Mucosa of stomach (tissue), 1 donor: ENCODE measurements around the gene ETV6.

Experiments
- H3K27me3 ChIP-seq: one replicate; pipeline ENCODE4 v1.7.0; 2013; ENCODE audit warnings: mild to moderate bottlenecking, low read length; ENCODE audit not compliant: control insufficient read depth, insufficient read depth
- H3K36me3 ChIP-seq: one replicate; pipeline ENCODE4 v1.7.0; 2013; ENCODE audit warnings: low read length; ENCODE audit not compliant: control insufficient read depth, insufficient read depth
- H3K4me1 ChIP-seq: one replicate; pipeline ENCODE4 v1.7.0; 2013; ENCODE audit warnings: mild to moderate bottlenecking, low read length; ENCODE audit not compliant: control insufficient read depth, insufficient read depth
- H3K4me3 ChIP-seq: one replicate; pipeline ENCODE4 v1.7.0; 2013; ENCODE audit warnings: low read length
- H3K9ac ChIP-seq: one replicate; pipeline ENCODE4 v1.7.0; 2013; ENCODE audit warnings: mild to moderate bottlenecking, low read length, moderate library complexity
- H3K9me3 ChIP-seq: one replicate; pipeline ENCODE4 v1.7.0; 2013; ENCODE audit warnings: mild to moderate bottlenecking, low read length, moderate library complexity; ENCODE audit not compliant: control insufficient read depth
- donor health status: Pancreatic carcinoma.

Gene ETV6

GRCh38 chr12:11650286-11651281, 1.1 kb downstream of the ETV6 start:
- H3K27me3 ChIP-seq: no peaks in the 10 kb centered on the region
- peak overlapping the region; percentile 94 for H3K9ac ChIP-seq
- no peaks in the 10 kb centered on the region for H3K36me3 ChIP-seq
- H3K4me1 ChIP-seq: peaks cover 24% of the 10 kb centered on the region
- H3K9me3 ChIP-seq: no peaks in the 10 kb centered on the region
- peak overlapping the region; percentile 72 for H3K4me3 ChIP-seq

- Histone ChIP-seq H3K36me3 (no peaks in the 10 kb centered on the region), H3K4me1 (peaks cover 32% of the 10 kb centered on the region), H3K9me3 (no peaks in the 10 kb centered on the region), H3K4me3 (peak overlapping the region; percentile 48), H3K9ac (peak overlapping the region; percentile 94), H3K27me3 (no peaks in the 10 kb centered on the region)
These were observed 1.9 kb downstream of the ETV6 start for GRCh38 chr12:11651381-11651780.

- no peaks in the 10 kb centered on the region for H3K27me3 ChIP-seq
- H3K4me3 ChIP-seq: peak overlapping the region; percentile 48
- no peaks in the 10 kb centered on the region for H3K9me3 ChIP-seq
- peak overlapping the region; percentile 94 for H3K9ac ChIP-seq
- peaks cover 32% of the 10 kb centered on the region for H3K4me1 ChIP-seq
- no peaks in the 10 kb centered on the region for H3K36me3 ChIP-seq
These were observed 2.3 kb downstream of the ETV6 start for GRCh38 chr12:11651785-11652184.

DNA sequence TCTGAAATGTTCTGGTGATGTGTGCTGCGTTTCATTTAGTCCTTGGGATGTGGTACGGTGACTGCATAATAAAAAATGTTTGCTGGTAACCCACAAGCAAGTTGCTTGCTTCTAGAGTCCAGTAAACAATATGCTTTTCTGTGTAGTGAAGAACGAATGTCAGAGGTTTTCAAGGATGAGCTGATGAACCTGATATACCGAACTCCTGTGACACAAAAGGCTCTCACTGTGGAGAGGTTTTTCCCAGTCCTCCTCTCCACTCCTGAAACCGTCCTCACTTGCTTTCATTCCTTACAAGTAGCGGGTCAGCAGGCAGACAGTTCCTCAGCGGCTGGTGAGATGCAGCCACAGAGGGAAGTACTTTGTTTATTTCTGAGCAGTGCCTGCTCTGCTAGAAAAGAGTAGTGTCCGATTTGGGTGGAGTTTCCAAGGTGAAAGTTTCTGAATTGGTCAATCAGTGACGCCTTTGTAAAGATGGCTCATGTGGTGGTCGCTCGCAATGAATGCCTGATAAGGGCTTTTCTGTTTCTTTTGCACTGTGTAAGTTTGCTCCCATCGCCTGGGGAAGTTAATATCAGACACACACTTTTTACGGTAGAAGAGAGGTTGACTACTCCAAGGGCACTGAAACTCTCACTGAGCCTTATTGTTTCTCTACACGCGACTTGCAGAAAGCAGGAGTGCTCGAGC, 3.0 kb downstream of the ETV6 start:
- peak overlapping the region; percentile 9 for H3K4me3 ChIP-seq
- no peaks in the 10 kb centered on the region for H3K9me3 ChIP-seq
- H3K9ac ChIP-seq: peak overlapping the region; percentile 94
- H3K36me3 ChIP-seq: no peaks in the 10 kb centered on the region
- H3K27me3 ChIP-seq: no peaks in the 10 kb centered on the region
- H3K4me1 ChIP-seq: peaks cover 32% of the 10 kb centered on the region

DNA sequence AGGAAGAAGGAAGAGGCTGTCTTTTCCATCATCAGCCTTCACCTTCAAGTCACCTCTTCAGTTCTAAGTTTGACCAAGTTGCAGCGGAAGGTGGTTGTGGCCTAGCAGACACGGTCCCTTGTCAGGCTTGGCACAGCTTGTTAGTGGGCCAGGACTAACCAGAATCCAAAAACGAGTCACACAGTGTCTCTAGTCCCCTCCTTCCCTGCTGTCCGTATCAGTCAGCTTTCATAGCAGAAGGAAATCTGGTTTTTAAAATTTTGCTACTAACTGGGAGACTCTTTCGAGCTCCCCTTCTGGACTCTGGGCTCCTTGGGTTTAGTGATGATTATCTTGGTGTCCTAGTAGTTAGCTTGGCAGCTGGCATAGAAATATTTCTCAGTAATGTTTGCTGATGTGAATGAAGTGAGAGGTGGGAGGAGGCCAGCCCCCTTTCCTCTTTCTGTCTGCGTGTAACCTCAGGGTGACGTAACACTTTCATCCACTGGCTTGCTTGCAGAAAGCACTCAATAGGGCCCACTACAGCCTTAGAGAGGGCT, 3.8 kb downstream of the ETV6 start:
- Histone ChIP-seq H3K9ac (peak overlapping the region; percentile 94), H3K9me3 (no peaks in the 10 kb centered on the region), H3K4me3 (no peak overlapping the region), H3K36me3 (no peaks in the 10 kb centered on the region), H3K4me1 (peaks cover 32% of the 10 kb centered on the region), H3K27me3 (no peaks in the 10 kb centered on the region)

- H3K9me3 ChIP-seq: no peaks in the 10 kb centered on the region
- H3K4me3 ChIP-seq: no peak overlapping the region
- no peaks in the 10 kb centered on the region for H3K36me3 ChIP-seq
- H3K27me3 ChIP-seq: no peaks in the 10 kb centered on the region
- H3K9ac ChIP-seq: no peak overlapping the region
- peaks cover 32% of the 10 kb centered on the region for H3K4me1 ChIP-seq
These were observed 4.9 kb downstream of the ETV6 start for GRCh38 chr12:11654338-11654737.

- Histone ChIP-seq H3K4me3 (no peak overlapping the region), H3K36me3 (no peaks in the 10 kb centered on the region), H3K9ac (no peak overlapping the region), H3K27me3 (no peaks in the 10 kb centered on the region), H3K9me3 (no peaks in the 10 kb centered on the region), H3K4me1 (peaks cover 32% of the 10 kb centered on the region)
These were observed 5.3 kb downstream of the ETV6 start for GRCh38 chr12:11654802-11655201.

GRCh38 chr12:11655842-11656241, 6.4 kb downstream of the ETV6 start:
- no peaks in the 10 kb centered on the region for H3K9me3 ChIP-seq
- no peak overlapping the region for H3K4me3 ChIP-seq
- peaks cover 32% of the 10 kb centered on the region for H3K4me1 ChIP-seq
- no peak overlapping the region for H3K9ac ChIP-seq
- no peaks in the 10 kb centered on the region for H3K36me3 ChIP-seq
- H3K27me3 ChIP-seq: no peaks in the 10 kb centered on the region

DNA sequence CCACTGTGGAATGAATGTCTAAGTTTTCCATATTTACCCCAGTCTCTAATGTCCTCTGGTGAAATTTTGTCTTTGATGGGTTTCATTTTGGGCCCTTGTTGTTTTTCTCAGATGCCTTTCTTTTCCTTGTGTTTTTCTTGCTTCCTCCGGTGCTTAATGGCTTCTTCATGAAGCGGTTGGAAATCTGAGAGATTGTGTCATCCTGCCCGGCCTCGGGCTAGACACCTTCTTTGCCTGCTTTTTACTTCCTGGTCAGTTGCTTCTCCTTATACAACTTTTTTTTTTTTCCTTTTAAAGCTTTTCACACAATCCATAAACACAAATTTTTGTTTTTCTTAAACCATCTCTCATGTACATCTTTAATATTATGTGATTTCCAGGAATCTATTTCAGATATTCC, 7.1 kb downstream of the ETV6 start:
- no peak overlapping the region for H3K9ac ChIP-seq
- no peak overlapping the region for H3K4me3 ChIP-seq
- H3K27me3 ChIP-seq: no peaks in the 10 kb centered on the region
- no peaks in the 10 kb centered on the region for H3K36me3 ChIP-seq
- H3K4me1 ChIP-seq: peaks cover 37% of the 10 kb centered on the region
- no peaks in the 10 kb centered on the region for H3K9me3 ChIP-seq

- peaks cover 36% of the 10 kb centered on the region for H3K4me1 ChIP-seq
- H3K36me3 ChIP-seq: no peaks in the 10 kb centered on the region
- no peaks in the 10 kb centered on the region for H3K27me3 ChIP-seq
- no peak overlapping the region for H3K9ac ChIP-seq
- no peaks in the 10 kb centered on the region for H3K9me3 ChIP-seq
- H3K4me3 ChIP-seq: no peak overlapping the region
These were observed 8.0 kb downstream of the ETV6 start for GRCh38 chr12:11657511-11657910.

GRCh38 chr12:11658791-11659190, 9.3 kb downstream of the ETV6 start:
- peaks cover 34% of the 10 kb centered on the region for H3K4me1 ChIP-seq
- H3K27me3 ChIP-seq: no peaks in the 10 kb centered on the region
- H3K9ac ChIP-seq: no peak overlapping the region
- no peaks in the 10 kb centered on the region for H3K36me3 ChIP-seq
- H3K4me3 ChIP-seq: no peak overlapping the region
- no peaks in the 10 kb centered on the region for H3K9me3 ChIP-seq

GRCh38 chr12:11660624-11661023, 11.2 kb downstream of the ETV6 start:
- no peaks in the 10 kb centered on the region for H3K36me3 ChIP-seq
- no peak overlapping the region for H3K4me3 ChIP-seq
- H3K4me1 ChIP-seq: peaks cover 24% of the 10 kb centered on the region
- no peaks in the 10 kb centered on the region for H3K27me3 ChIP-seq
- H3K9ac ChIP-seq: no peak overlapping the region
- H3K9me3 ChIP-seq: no peaks in the 10 kb centered on the region
